Cardiac septum (tissue), 1 donor: ENCODE results near the gene BCS1L. TPM values are rescaled to one million over a fixed set of nuclear protein-coding genes. Genes with fewer than 3 reads are reported as not detected.

Experiments
- DNase-seq: peaks from one replicate; pipeline ENCODE4 v3.0.0-alpha.2; 2020; ENCODE audit warnings: low spot score
- intact Hi-C: fragments of 100-400 bp; cut with DNase I; formaldehyde crosslinking; loops from one replicate; pipeline ENCODE4 v1.14.0; 2022
- long read RNA-seq: library from polyadenylated mRNA; unstranded; transcript quantifications from one replicate; pipeline ENCODE4 v2.0.0, GENCODE V29; 2021
- total RNA-seq: library from RNA; stranded (reverse); fragmentation: NEBNext Ultra II Directional; extraction: Animal tissue kit (Norgen Biotek cat#: 25700); gene quantifications from one replicate; pipeline ENCODE4 v1.2.1, GENCODE V29; 2021
- donor health status: DM: no; HTN: no; CAD: no.

Gene BCS1L
- 36.1 TPM for total RNA-seq
- long read RNA-seq, transcript BCS1L-201 (8 exons, 1,454 nt) = major isoform, 26 of 46 reads
- long read RNA-seq, partial matches to known transcripts = 7 of 46 reads
- long read RNA-seq, other reads (novel, unspliced or antisense) = 12 of 46 reads

GRCh38 chr2:218659258-218659987, at the start of gene BCS1L, which contains the start of gene ZNF142:
BCS1L (plus strand) TSS chr2:218659683; CDS start chr2:218660988, 1,305 bp downstream.
ZNF142 (minus strand) TSS chr2:218659623; CDS start chr2:218656429, 3,194 bp downstream.
- peak; percentile 97 for DNase-seq
- intact Hi-C loops = loop anchor here (10.0 kb wide), 1 partner anchor 255 kb away; no protein-coding TSS in a partner anchor

- DNase-seq = peak; percentile 64
- intact Hi-C loops = no loop called here
Measured at GRCh38 chr2:218615868-218616315, 43.6 kb upstream of the BCS1L start.

GRCh38 chr2:218618102-218618860, 41.2 kb upstream of the BCS1L start:
- DNase-seq = no peak
- intact Hi-C loops = no loop called here

- intact Hi-C loops = no loop called here
- no peak for DNase-seq
Measured at GRCh38 chr2:218621007-218621406, 38.5 kb upstream of the BCS1L start.

GRCh38 chr2:218622606-218623365, 36.7 kb upstream of the BCS1L start:
- intact Hi-C loops = no loop called here
- no peak for DNase-seq

GRCh38 chr2:218623366-218623705, 36.1 kb upstream of the BCS1L start:
- intact Hi-C loops = no loop called here
- no peak for DNase-seq

- intact Hi-C loops = no loop called here
- DNase-seq = no peak
Measured at GRCh38 chr2:218626369-218626768, 33.1 kb upstream of the BCS1L start.

GRCh38 chr2:218627939-218628338, 31.5 kb upstream of the BCS1L start:
- DNase-seq = no peak
- intact Hi-C loops = no loop called here

- intact Hi-C loops = no loop called here
- DNase-seq = no peak
Measured at GRCh38 chr2:218631837-218632236, 27.6 kb upstream of the BCS1L start.

GRCh38 chr2:218635719-218636118, 23.8 kb upstream of the BCS1L start:
- DNase-seq = no peak
- intact Hi-C loops = no loop called here

GRCh38 chr2:218638372-218638771, 21.1 kb upstream of the BCS1L start:
- intact Hi-C loops = no loop called here
- no peak for DNase-seq

GRCh38 chr2:218642121-218642656, 17.3 kb upstream of the BCS1L start:
- intact Hi-C loops = loop anchor here (10.0 kb wide), 1 partner anchor 347 kb away; the partner anchor contains the start of gene TMBIM1
- DNase-seq = no peak

GRCh38 chr2:218642786-218643185, 16.7 kb upstream of the BCS1L start:
- intact Hi-C loops = loop anchor here (10.0 kb wide), 1 partner anchor 348 kb away; the partner anchor contains the start of gene TMBIM1
- no peak for DNase-seq

GRCh38 chr2:218643751-218644310, 15.7 kb upstream of the BCS1L start:
- no peak for DNase-seq
- intact Hi-C loops = loop anchor here (10.0 kb wide), 1 partner anchor 349 kb away; the partner anchor contains the start of gene TMBIM1

- intact Hi-C loops = loop anchor here (5.0 to 10.0 kb wide), 2 partner anchors 77 to 350 kb away; partner anchors contain the start of genes CNOT9, TMBIM1 and USP37
- no peak for DNase-seq
Measured at GRCh38 chr2:218644721-218645120, 14.8 kb upstream of the BCS1L start.

GRCh38 chr2:218645126-218645525, 14.4 kb upstream of the BCS1L start:
- no peak for DNase-seq
- intact Hi-C loops = loop anchor here (5.0 to 10.0 kb wide), 2 partner anchors 78 to 350 kb away; partner anchors contain the start of genes CNOT9, TMBIM1 and USP37

GRCh38 chr2:218648088-218648786, 11.2 kb upstream of the BCS1L start:
- no peak for DNase-seq
- intact Hi-C loops = loop anchor here (5.0 to 10.0 kb wide), 2 partner anchors 81 to 353 kb away; partner anchors contain the start of genes CNOT9, TMBIM1 and USP37

- intact Hi-C loops = loop anchor here (5.0 to 10.0 kb wide), 2 partner anchors 81 to 354 kb away; partner anchors contain the start of genes CNOT9, TMBIM1 and USP37
- DNase-seq = no peak
Measured at GRCh38 chr2:218648787-218649100, 10.7 kb upstream of the BCS1L start.
